HG02678 (cell line): ENCODE results near the gene TFIP11.
A peak's percentile ranks its signal among the peaks of the same experiment; 100 is the strongest.

Source experiments
- ATAC-seq: cut with Tn5 transposase; IDR thresholded peaks from one replicate; pipeline ENCODE4 v1.9.1; 2021; ENCODE audit warnings: mild to moderate bottlenecking, moderate library complexity; ENCODE audit not compliant: unreplicated experiment

Gene TFIP11

DNA sequence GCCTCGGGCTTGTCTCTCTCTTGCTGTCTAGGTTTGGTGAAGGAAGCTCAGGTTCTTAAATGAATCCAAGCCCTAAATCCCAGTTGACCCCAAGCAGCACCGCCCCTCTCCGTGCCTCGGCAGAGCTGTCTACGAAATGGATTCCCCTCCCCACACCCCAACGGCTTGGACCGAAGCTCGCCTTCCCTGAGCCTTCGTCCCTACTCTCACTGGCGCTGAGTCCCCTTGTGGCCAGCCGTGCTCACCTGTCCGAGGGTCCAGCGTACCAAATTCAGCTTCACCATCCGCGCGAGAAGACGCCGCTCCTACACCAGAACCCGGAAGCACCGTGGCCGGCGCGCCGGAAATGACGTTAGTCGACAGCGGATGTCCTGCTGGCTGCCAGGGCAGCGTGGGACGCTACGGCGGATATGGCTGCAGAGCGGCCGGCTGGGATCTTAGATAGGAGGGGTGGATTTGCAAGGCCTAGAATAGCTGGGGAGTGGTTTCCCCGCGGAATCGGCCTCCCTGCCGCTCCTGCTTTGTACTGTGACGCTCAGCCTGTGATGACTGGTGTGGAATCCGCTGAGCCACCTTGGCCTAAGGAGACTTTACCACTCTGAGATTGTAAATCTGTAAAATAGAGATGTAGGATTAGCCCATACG lies at the start of gene TFIP11:
TSS of gene TFIP11 (minus strand) at position 325 of the 645 bp plus-strand sequence. CDS start 2,201 bp downstream, outside the sequence.
- ATAC-seq, result peak; percentile 95

DNA sequence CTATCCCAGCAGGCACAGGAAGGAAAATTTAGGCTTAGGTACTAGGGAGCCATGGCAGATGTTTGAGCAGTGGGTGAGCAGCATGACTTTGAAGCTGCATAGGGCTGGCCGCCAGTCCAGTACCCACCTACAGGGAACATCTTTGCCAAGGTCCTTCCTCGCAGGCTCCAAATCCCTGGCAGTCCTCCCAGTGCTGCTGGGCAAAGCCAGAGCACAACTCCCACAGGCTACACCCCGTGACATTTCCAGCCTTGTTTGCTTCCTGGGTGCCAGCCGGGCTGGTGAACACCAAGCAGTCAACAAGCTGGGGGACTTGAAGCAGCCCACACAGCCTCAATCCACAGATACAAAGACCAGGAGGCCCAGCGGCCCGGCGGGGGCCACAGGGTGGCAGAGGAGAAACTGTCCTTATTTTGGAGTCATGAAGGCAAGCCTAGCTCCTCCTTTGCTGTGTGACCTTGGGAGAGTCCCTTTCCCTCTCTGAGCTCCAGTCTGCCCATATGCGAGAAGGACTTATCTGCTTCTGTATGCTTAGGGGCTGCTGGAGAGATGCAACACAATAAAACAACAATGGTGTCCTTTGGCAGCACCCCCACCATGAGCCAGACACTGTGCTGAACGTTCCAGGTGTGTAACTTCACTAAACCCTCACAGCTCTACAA lies 49.6 kb upstream of the TFIP11 start:
- ATAC-seq, result no peak

GRCh38 chr22:26559961-26560575 lies 47.8 kb upstream of the TFIP11 start:
- no peak for ATAC-seq

DNA sequence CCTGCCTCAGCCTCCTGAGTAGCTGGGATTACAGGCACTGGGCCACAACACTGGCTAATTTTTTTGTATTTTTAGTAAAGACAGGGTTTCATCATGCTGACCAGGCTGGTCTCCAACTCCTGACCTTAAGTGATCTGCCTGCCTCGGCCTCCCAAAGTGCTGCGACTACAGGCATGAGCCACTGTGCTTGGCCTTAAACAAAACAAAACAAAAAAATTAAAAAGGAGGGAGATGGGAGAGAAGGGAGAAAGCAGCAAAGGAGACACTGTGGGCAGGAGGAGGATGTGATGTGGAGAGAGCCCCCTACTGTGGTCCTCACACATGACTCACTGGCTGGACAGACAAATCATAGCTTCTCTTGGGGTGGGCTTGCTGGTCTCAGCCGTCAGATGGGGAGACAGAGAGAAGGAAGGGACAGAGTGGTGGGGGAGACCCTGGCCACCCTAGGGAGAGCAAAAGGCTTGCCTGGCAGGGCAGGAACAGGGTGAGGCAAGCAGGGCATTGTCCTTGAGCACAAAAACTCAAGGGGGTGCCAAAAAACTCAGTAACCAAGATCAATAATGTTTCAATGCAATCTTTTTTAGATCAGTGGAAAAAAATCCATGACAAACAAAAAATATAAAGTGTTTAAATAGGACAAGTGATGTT lies 46.1 kb upstream of the TFIP11 start:
- ATAC-seq, result no peak

GRCh38 chr22:26556904-26557303 lies 44.6 kb upstream of the TFIP11 start:
- no peak for ATAC-seq

GRCh38 chr22:26555478-26555877 lies 43.2 kb upstream of the TFIP11 start:
- ATAC-seq, result no peak

GRCh38 chr22:26554956-26555355 lies 42.7 kb upstream of the TFIP11 start:
- ATAC-seq, result no peak

DNA sequence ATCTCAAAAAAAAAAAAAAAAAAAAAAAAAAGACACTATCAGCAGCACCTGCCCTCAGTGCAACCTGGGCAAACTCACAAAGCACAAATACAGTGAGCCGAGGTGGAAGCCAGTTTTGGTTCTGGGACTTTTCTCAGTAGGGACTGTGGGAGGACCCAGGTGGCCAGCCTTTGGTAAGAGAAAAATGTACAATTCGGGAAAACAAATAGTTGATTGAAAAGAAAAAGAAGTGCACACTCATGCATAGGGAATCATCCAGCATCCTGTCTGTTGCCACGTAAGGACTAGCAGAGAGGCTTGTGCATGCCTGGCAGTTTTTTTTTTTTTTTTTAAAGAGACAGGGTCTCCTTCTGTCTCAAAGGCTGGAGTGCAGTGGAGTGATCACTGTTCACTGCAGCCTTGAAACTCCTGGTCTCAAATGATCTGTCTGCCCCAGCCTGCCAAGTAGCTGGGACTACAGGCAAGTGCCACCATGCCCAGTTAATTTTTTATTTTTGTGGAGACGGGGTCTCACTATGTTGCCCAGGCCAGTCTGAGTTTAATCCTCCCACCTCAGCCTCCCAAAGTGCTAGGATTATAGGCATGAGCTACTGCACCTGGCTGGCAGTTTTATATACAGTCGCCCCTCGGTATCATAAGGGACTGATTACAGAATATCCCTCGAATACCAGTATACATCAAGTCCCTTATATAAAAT lies 40.9 kb upstream of the TFIP11 start:
- ATAC-seq, result no peak

GRCh38 chr22:26552466-26552865 lies 40.2 kb upstream of the TFIP11 start:
- ATAC-seq, result no peak

GRCh38 chr22:26551568-26551967 lies 39.3 kb upstream of the TFIP11 start:
- no peak for ATAC-seq

DNA sequence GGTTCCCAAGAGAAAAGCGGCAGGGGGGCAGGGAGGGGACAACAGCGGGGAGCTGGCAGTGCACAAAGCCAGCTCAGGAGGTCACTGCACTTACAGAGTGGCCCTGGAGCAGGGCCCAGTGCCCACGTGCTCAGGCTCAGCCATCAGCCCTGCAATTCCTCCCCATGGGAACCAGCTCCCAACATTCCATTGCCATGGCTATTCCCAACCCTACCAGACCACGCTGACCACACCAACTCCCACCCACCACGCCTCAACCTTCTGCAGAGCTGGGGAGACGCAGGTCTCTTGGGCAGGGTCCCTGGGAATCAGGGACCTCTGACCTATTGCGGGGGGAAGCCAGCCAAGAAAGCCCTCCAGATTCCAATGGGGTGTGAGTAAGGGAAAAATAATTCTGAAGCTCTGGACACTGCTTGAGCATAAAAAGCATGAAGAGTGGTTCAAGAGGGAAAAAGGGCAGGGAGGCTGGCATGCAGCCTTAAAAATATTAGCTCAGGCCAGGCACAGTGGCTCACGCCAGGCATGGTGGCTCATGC lies 38.3 kb upstream of the TFIP11 start:
- no peak for ATAC-seq

DNA sequence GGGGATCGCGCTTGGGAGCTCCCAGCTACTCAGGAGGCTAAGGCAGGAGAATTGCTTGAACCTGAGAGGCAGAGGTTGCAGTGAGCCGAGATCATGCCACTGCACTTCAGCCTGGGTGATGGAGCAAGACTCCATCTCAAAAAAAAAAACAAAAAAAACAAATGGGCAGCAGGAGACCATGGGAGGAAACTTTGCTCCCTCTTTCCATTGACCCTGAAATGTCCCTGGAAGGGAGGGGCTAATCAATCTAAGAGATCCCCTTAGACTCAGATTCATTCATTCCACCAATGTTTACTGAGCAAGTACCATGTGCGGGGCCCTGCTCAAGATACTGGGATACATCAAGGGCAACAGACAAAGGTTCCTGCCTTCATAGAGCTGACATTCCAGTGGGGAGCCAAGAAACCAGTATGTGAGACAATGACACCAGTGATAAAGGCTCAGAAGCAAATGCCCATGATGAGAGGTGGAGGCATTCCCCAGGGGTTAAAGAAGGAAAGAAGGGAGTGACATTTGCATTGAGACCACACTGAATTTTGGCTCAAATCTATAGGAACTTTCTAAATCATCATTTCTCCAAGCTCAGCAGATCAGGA lies 37.7 kb upstream of the TFIP11 start:
- no peak for ATAC-seq

- ATAC-seq, result no peak
Measured at GRCh38 chr22:26548984-26549383, 36.7 kb upstream of the TFIP11 start.

DNA sequence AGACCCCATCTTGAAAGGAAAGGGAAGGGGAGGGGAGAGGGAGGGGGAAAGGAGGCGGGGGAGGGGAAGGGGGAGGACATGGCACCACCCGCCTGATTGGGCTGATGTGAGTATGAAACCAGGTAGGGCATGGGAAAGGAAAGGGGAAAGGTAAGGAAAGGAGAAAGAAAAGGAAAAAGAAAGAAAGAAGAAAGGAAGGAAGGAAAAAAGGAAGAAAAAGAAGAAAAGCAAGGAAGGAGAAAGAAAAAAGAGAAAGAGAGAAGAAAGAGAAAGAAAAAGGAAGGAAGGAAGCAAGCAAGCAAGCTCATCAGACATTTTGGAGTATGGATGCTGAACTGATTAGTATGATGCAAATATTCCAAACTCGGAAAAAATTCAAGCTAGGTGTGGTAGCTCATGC lies 36.0 kb upstream of the TFIP11 start:
- no peak for ATAC-seq

- ATAC-seq, result no peak
Measured at GRCh38 chr22:26547837-26548236, 35.6 kb upstream of the TFIP11 start.

DNA sequence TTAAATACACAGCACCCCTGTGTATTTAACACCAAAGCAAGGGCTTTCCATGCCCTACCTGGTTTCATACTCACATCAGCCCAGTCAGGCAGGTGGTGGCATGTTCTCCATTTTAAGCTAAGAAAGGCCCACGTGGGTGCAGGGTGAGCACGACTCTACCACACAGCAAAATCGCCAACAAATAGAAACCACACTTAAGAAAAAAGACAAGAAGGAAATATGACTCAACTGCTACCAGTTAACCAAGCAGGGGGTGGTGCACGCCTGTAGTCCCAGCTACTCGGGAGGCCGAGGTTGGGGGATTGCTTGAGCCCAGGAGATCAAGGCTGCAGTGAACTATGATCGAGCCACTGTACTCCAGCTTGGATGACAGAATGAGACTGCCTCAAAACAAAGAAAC lies 35.2 kb upstream of the TFIP11 start:
- no peak for ATAC-seq

- no peak for ATAC-seq
Measured at GRCh38 chr22:26546282-26546681, 34.0 kb upstream of the TFIP11 start.

GRCh38 chr22:26545827-26546226 lies 33.6 kb upstream of the TFIP11 start:
- ATAC-seq, result no peak

DNA sequence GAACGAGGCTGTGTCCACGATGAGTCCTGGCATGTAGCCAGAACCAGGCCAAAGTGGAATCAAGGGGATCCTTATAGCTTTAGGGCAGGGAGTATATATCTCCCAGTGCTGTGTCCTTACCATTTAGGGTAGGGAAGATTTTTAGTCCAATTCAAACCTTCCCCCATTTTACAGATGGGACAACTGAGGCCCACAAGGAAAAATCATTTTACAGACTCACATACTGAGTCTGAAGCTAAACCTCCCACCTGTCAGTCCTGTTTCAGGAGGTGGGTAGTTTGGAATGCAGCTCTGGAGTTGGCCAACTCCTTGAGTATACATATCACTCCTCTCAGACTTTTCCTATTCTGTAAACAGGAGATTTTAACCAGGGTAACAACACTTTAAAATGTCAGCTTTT lies 33.1 kb upstream of the TFIP11 start:
- no peak for ATAC-seq

- no peak for ATAC-seq
Measured at GRCh38 chr22:26544489-26544888, 32.2 kb upstream of the TFIP11 start.

DNA sequence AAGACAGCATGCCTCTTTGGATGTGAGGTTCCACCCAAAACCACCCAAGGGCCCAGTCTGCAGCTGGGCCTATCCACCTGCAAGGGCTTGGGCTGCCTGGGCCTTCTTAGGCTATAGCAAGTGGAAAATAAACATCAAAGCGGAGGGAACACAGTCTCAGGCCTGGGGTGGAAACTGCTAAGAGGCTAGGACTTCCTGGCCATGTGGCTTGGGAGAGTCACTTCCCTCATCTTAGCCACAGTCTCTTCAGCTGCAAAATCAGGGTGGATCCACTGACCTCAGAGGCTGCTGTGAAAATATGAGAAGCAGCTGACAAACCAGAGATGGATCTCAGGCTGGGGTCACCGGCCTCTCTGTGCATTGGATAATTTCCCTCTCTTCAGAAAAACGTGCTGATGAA lies 30.6 kb upstream of the TFIP11 start:
- ATAC-seq, result no peak
